ENCODE measurements around the gene HLA-DPB1. TPM values are rescaled to one million over a fixed set of nuclear protein-coding genes. Genes with fewer than 3 reads are reported as not detected.

Gene HLA-DPB1
- total RNA-seq, 1 donor from 2014 or later: 853 TPM

GRCh38 chr6:33073431-33073871 lies 2.3 kb upstream of the HLA-DPB1 start, which contains the start of gene HLA-DPA1:
Gene HLA-DPA1 (minus strand): TSS chr6:33073649.
- Mint-ChIP-seq H3K27ac (peak within 1 kb of the TSS; percentile 99), H3K9me3 (no peaks in the 10 kb centered on the region), H3K4me1 (peaks cover 66% of the 10 kb centered on the region), H3K4me3 (peak within 1 kb of the TSS; percentile 97), H3K36me3 (ENCODE audit: low read depth) (peaks cover 74% of the 10 kb centered on the region), H3K27me3 (no peaks in the 10 kb centered on the region)
- ATAC-seq (ENCODE audit: low read depth) (peak; percentile 72), DNase-seq (peak; percentile 54)
- CTCF ChIA-PET: interaction anchor here (1.0 to 7.6 kb wide), 8 partner anchors 15 to 57 kb away, joined by 3 to 98 read pairs (median 4); no protein-coding TSS in a partner anchor
- intact Hi-C loops (cut with micrococcal nuclease): loop anchor here (1.0 kb wide), 1 partner anchor 11 kb away; no protein-coding TSS in a partner anchor
- POLR2A ChIA-PET: interaction anchor here (0.6 to 28.7 kb wide), 35 partner anchors 8 to 1237 kb away, joined by 3 to 2264 read pairs (median 6); partner anchors contain the start of genes BRD2, HLA-DMB, HLA-DOA and RPS18
- TF ChIP-seq CTCF (IDR thresholded peaks at IDR 0.05): no peak

- no peak for TF ChIP-seq CTCF (IDR thresholded peaks at IDR 0.05)
- intact Hi-C loops (cut with micrococcal nuclease): loop anchor here (1.0 to 5.0 kb wide), 3 partner anchors 37 to 56 kb away; no protein-coding TSS in a partner anchor
- ChIA-PET CTCF (interaction anchor here (0.8 to 7.6 kb wide), 7 partner anchors 46 to 91 kb away, joined by 3 to 98 read pairs (median 4); no protein-coding TSS in a partner anchor), POLR2A (interaction anchor here (0.5 to 28.7 kb wide), 36 partner anchors 9 to 1161 kb away, joined by 3 to 2264 read pairs (median 7); partner anchors contain the start of genes HLA-DMA, HLA-DOA, HMGA1 and PSMB9)
- Mint-ChIP-seq H3K27ac (peak overlapping the region; percentile 99), H3K27me3 (no peaks in the 10 kb centered on the region), H3K4me3 (peak overlapping the region; percentile 95), H3K9me3 (no peaks in the 10 kb centered on the region), H3K4me1 (peaks cover 66% of the 10 kb centered on the region), H3K36me3 (ENCODE audit: low read depth) (peaks cover 74% of the 10 kb centered on the region)
- peak; percentile 26 for DNase-seq
- peak; percentile 4 for ATAC-seq (ENCODE audit: low read depth)
These were observed 602 bp upstream of the HLA-DPB1 start for GRCh38 chr6:33075208-33075567.

DNA sequence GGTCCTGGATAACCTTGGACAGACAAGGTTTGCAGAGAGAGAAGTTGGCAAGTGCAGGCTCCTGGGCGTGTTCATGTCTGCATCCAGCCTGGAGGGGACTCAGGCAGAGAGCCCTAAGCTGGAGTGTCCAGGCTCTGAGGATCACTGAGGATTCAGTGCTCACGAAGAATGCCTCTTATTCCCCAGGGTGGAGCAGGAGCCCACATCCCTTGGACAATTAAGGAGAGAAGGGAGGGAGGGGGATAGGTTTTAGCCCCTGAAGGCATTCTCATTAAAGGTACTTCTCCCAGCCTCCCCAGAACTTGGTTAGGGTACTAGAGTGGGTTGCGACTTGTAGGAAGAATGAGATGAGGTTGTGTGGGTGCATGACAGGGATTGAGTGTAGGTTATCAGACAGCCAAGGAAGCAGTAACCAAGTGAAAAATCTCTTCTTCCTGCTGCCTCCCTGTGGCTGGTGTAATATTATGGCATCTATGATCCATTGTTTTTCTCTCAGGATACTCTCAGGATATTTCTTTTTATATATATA lies 680 bp downstream of the HLA-DPB1 start:
- H3K36me3 Mint-ChIP-seq (ENCODE audit: low read depth): peaks cover 75% of the 10 kb centered on the region
- no peaks in the 10 kb centered on the region for H3K27me3 Mint-ChIP-seq
- H3K4me1 Mint-ChIP-seq: peaks cover 68% of the 10 kb centered on the region
- DNase-seq (no peak), ATAC-seq (ENCODE audit: low read depth) (no peak)
- CTCF ChIA-PET: interaction anchor here (1.1 to 7.6 kb wide), 6 partner anchors 47 to 92 kb away, joined by 3 to 98 read pairs (median 4); no protein-coding TSS in a partner anchor
- H3K27ac Mint-ChIP-seq: peak overlapping the region; percentile 99
- H3K9me3 Mint-ChIP-seq: no peaks in the 10 kb centered on the region
- POLR2A ChIA-PET: interaction anchor here (0.5 to 28.7 kb wide), 26 partner anchors 8 to 889 kb away, joined by 3 to 2264 read pairs (median 10); partner anchors contain the start of genes GPSM3, HLA-DMA, HLA-DOA and PSMB9
- intact Hi-C loops (cut with micrococcal nuclease): loop anchor here (5.0 kb wide), 1 partner anchor 36 kb away; no protein-coding TSS in a partner anchor
- peak overlapping the region; percentile 95 for H3K4me3 Mint-ChIP-seq
- no peak for TF ChIP-seq CTCF (IDR thresholded peaks at IDR 0.05)

GRCh38 chr6:33077908-33078307 lies 2.1 kb downstream of the HLA-DPB1 start:
- TF ChIP-seq CTCF (IDR thresholded peaks at IDR 0.05): no peak
- ChIA-PET CTCF (interaction anchor here (1.2 to 14.4 kb wide), 2 partner anchors 63 to 78 kb away, joined by 3 to 240 read pairs; partner anchors contain the start of gene HLA-DOA), POLR2A (interaction anchor here (0.8 to 28.7 kb wide), 6 partner anchors 11 to 58 kb away, joined by 3 to 2264 read pairs (median 5); partner anchors contain the start of gene HLA-DOA)
- Mint-ChIP-seq H3K36me3 (ENCODE audit: low read depth) (peaks cover 75% of the 10 kb centered on the region), H3K9me3 (no peaks in the 10 kb centered on the region), H3K27me3 (no peaks in the 10 kb centered on the region), H3K4me1 (peaks cover 74% of the 10 kb centered on the region), H3K4me3 (peak overlapping the region; percentile 89), H3K27ac (peak overlapping the region; percentile 95)
- no peak for ATAC-seq (ENCODE audit: low read depth)
- intact Hi-C loops (cut with micrococcal nuclease): loop anchor here (1.0 to 5.0 kb wide), 2 partner anchors 34 to 64 kb away; no protein-coding TSS in a partner anchor
- no peak for DNase-seq
